Amygdala (tissue), 56 donors: Measurements from ENCODE around the gene OR51D1.

Source experiments
- DNase-seq, 56 donors: peaks; one replicate each; lab custom pipeline; 2025; lab: John Stamatoyannopoulos, UW

OR51D1 gene, protein sequence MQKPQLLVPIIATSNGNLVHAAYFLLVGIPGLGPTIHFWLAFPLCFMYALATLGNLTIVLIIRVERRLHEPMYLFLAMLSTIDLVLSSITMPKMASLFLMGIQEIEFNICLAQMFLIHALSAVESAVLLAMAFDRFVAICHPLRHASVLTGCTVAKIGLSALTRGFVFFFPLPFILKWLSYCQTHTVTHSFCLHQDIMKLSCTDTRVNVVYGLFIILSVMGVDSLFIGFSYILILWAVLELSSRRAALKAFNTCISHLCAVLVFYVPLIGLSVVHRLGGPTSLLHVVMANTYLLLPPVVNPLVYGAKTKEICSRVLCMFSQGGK

DNA sequence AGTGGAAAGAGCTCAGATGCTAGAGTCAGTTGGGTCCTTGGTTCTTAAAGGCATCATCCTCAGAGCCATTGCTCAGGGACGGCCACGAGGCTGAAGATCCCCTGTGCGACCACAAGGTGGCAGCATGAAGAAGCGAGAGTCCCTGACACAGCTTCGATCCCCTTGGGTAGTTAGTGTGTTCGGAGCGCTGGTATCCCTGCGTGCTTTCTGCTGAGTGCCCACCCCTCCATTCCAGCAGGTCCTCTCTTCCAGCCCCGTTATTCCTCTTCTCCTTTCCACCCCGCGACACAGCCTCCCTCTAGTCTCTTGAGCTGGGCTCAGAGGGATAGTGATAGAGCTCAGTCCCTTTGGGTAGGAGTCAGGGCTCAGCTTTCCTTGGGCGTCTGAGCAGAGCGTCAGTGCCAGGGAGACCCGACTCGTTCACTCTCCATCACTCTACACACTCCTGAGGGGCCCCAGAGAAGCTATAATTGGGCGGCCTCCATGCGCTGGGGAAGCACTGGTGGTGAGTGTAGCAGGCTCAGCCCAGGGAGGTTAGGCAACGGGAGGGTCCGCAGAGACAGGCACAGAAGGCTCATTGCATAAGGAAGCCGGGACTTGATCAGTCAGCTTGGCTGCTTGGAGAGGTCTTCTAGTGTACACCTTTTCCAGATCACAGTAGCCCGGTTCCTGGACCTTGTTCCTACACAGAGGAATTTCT, at the start of gene OR51D1:
Gene OR51D1, plus strand, starts transcription at position 516 of the 700 bp plus-strand sequence. CDS start 2,314 bp downstream, outside the sequence.
- DNase-seq: peak in 45 of 56 donors; percentile 5 to 72 (median 30)

GRCh38 chr11:4589017-4589416, 48.3 kb upstream of the OR51D1 start:
- DNase-seq: no peak

GRCh38 chr11:4593739-4594138, 43.5 kb upstream of the OR51D1 start, which contains the start of gene OR52I1:
OR52I1 (plus strand) TSS chr11:4594039; CDS start chr11:4594039, 0 bp downstream.
- DNase-seq: no peak

GRCh38 chr11:4605057-4605456, 32.2 kb upstream of the OR51D1 start:
- peak in 1 of 56 donors; percentile 2 for DNase-seq

GRCh38 chr11:4606231-4607015, 30.9 kb upstream of the OR51D1 start:
- DNase-seq: no peak

DNA sequence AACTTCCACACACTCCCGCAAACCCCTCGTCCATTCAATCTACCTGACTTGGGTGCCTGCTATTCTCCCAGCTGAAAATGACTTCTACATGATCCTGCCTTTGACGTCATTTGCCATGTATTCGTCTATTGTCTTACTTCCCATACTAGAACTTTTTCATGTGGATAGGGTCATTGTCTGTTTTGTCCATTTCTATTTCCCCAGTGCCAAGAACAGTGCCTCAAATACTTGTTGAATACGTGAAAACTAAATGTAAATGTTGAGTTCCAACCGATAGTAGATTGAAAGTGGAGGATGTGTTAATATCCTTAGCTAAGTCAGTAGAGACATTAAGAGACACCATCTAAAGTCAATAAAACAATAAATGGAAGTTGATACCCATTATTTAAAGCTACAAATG, 30.2 kb upstream of the OR51D1 start:
- no peak for DNase-seq

GRCh38 chr11:4607781-4608666, 29.3 kb upstream of the OR51D1 start, which contains the start of gene TRIM68:
TRIM68 (minus strand) TSS chr11:4608231; CDS start chr11:4605504, 2,727 bp downstream.
- peak; percentile 80 to 97 (median 95) for DNase-seq

- DNase-seq: no peak
Measured at GRCh38 chr11:4610258-4610935, 26.9 kb upstream of the OR51D1 start.

DNA sequence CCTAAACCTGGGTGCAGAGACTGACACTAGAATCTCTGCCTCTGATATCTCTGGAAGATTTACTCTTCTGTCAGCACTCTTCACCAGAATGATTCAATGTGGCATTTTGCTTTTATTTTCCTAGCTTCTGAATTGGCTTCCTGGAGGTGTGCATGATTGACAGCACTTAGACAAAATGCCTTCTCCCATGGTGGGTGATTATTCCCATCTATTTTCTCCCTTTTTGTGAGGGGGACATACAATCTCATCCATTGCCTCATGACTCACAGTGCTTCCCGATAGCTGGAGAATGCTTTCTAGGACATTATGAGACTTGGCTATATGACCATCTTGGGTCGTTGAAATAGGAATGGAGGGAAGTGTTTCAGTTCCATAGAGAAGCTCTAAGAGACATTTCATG, 25.3 kb upstream of the OR51D1 start:
- no peak for DNase-seq

- DNase-seq: no peak
Measured at GRCh38 chr11:4615856-4616444, 21.3 kb upstream of the OR51D1 start.

GRCh38 chr11:4619514-4619913, 17.8 kb upstream of the OR51D1 start:
- no peak for DNase-seq

DNA sequence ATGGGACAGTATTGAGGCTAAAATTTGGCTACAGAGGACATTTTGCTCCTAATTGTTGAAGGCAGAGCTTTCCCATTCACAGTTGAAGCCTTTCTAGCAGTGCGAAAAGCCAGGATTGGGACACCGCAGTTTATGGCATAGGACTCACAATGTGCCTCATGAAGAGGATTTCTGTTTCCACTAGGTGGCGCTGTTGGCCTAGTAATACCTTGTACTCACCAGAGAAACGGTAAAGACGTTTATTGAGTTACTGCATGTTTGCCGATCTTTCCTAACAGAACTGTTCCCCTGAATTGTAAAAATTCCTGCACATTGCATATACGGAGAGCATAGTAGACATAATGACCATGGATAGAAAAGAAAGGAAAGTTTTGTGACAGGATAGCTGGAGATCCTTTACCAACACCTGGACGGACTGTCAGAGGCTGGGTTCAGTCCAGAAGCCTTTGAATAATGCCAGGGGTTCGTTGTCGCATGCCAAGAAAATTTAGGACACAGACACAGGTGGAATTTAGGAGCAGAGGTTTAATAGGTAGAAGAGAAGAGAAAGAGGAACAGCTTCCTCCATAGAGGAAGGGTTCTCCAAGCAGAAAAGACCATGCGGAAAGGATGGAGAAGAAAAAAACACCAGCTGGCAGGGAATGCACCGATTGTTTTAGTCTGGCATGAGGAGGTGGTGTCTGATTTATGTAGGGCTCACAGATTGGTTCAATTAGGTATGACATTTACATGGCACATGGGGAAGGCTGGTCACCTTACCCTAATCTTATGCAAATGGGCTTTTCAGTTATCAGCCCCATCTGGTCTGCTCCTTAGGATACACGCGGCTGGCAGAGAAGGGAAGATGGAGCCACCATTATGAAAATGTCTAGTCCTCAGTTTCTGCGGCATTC, 10.8 kb upstream of the OR51D1 start:
- peak in 8 of 56 donors; percentile 3 to 47 (median 6) for DNase-seq

- no peak for DNase-seq
Measured at GRCh38 chr11:4636136-4636535, 1.1 kb upstream of the OR51D1 start.

- DNase-seq: no peak
Measured at GRCh38 chr11:4637662-4638047, 378 bp downstream of the OR51D1 start.

DNA sequence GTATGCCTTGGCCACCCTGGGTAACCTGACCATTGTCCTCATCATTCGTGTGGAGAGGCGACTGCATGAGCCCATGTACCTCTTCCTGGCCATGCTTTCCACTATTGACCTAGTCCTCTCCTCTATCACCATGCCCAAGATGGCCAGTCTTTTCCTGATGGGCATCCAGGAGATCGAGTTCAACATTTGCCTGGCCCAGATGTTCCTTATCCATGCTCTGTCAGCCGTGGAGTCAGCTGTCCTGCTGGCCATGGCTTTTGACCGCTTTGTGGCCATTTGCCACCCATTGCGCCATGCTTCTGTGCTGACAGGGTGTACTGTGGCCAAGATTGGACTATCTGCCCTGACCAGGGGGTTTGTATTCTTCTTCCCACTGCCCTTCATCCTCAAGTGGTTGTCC, 2.7 kb downstream of the OR51D1 start:
- no peak for DNase-seq

GRCh38 chr11:4641501-4641900, 4.2 kb downstream of the OR51D1 start:
- DNase-seq: no peak

DNA sequence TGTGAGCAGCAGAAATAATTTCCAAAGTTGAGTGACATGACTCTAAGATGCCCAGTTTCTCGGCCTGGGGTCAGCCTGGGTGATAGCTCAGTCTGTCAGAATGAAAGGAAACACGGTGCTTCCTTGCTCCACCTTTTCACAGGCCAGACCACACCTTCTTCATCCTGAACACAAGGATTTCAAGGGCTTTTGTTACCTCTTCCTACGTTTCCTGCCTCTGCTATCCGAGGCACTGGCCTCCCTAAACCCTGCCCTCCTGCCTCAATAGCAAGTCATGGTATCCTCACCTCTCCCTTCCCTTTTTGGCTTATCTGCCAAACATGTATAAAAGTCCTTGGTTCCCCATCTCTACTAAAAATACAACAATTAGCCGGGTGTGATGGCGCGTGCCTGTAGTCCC, 4.8 kb downstream of the OR51D1 start:
- no peak for DNase-seq

- DNase-seq: no peak
Measured at GRCh38 chr11:4643076-4643475, 5.8 kb downstream of the OR51D1 start.
